Kidney (tissue), 14 donors: ENCODE results near the gene PCSK5. TPM values are rescaled to one million over a fixed set of nuclear protein-coding genes. Genes with fewer than 3 reads are reported as not detected.

Experiments used
- DNase-seq, 5 donors: peaks; one replicate each; pipeline ENCODE4 v3.0.0-alpha.2; 2013 to 2020
- FAIRE-seq: peaks from 2 replicates; lab custom pipeline; 2012; peaks lifted over from hg19 to GRCh38; lab: Jason Lieb, UNC
- H3K27ac ChIP-seq, 2 donors: one replicate each; pipeline ENCODE4 v1.7.0; 2013; ENCODE audit warnings: low read depth in 2 of 2, low read length in 2 of 2, inconsistent platforms in 1 of 2
- H3K27me3 ChIP-seq: one replicate; pipeline ENCODE4 v1.7.1; 2013; ENCODE audit warnings: low read length, inconsistent platforms; ENCODE audit not compliant: control insufficient read depth, insufficient read depth
- H3K36me3 ChIP-seq, 3 donors: one replicate each; pipeline versions ENCODE4 v1.7.0 to v1.7.1; 2013; ENCODE audit warnings: low read length in 3 of 3, control low read depth in 1 of 3, inconsistent platforms in 1 of 3; ENCODE audit not compliant: insufficient read depth in 3 of 3, control insufficient read depth in 2 of 3
- H3K4me1 ChIP-seq, 3 donors: one replicate each; pipeline versions ENCODE4 v1.7.0 to v1.7.1; 2013; ENCODE audit warnings: low read length in 3 of 3, inconsistent platforms in 1 of 3, low read depth in 1 of 3; ENCODE audit not compliant: control insufficient read depth in 2 of 3, insufficient read depth in 2 of 3
- H3K4me3 ChIP-seq, 3 donors: one replicate each; pipeline versions ENCODE4 v1.7.0 to v1.8.1; 2013; ENCODE audit warnings: low read length in 3 of 3, control low read depth in 1 of 3, inconsistent platforms in 1 of 3
- H3K9ac ChIP-seq, 3 donors: one replicate each; pipeline versions ENCODE4 v1.7.0 to v1.7.1; 2013; ENCODE audit warnings: low read length in 3 of 3, control low read depth in 1 of 3, inconsistent platforms in 1 of 3
- H3K9me3 ChIP-seq, 3 donors: one replicate each; pipeline versions ENCODE4 v1.7.0 to v1.7.1; 2013; ENCODE audit warnings: low read length in 3 of 3, control low read depth in 1 of 3, inconsistent platforms in 1 of 3; ENCODE audit not compliant: control insufficient read depth in 2 of 3, insufficient read depth in 1 of 3
- CTCF ChIP-seq: IDR thresholded peaks from 3 replicates; pipeline ENCODE4 v1.5.1; 2012; ENCODE audit warnings: mild to moderate bottlenecking, moderate library complexity, borderline replicate concordance; ENCODE audit not compliant: insufficient read depth; ENCODE audit errors: extremely low read depth
- intact Hi-C: fragments of 100-400 bp; cut with DNase I; formaldehyde crosslinking; loops from one replicate; pipeline ENCODE4 v1.11.1; 2022
- polyA plus RNA-seq: library from polyadenylated mRNA; stranded (reverse); fragments of 350-450 nt; fragmentation: Illumina TruSeq; extraction: RNeasy Lipid Tissue Mini Kit (QIAGEN cat#74804); gene quantifications from one replicate; pipeline ENCODE4 v1.2.3, GENCODE V29; 2014; ENCODE audit warnings: low read depth, low replicate concordance; ENCODE audit not compliant: insufficient read depth
- total RNA-seq: library from RNA; stranded (reverse); fragmentation: NEBNext Ultra II Directional; extraction: Animal tissue kit (Norgen Biotek cat#: 25700); gene quantifications from one replicate; pipeline ENCODE4 v1.2.1, GENCODE V29; 2021
- donor health status: control.
- donor health status: control.
- donor health status: control.
- donor health status: control.
- donor health status: control.
- donor health status: DM: yes; HTN: yes; CAD: no.
- donor health status: Normal renal cell carcinoma (clear cell type).

The PCSK5 gene
- total and polyA plus RNA-seq, 2 donors from 2014 or later = 1.6 to 14.7 TPM

DNA sequence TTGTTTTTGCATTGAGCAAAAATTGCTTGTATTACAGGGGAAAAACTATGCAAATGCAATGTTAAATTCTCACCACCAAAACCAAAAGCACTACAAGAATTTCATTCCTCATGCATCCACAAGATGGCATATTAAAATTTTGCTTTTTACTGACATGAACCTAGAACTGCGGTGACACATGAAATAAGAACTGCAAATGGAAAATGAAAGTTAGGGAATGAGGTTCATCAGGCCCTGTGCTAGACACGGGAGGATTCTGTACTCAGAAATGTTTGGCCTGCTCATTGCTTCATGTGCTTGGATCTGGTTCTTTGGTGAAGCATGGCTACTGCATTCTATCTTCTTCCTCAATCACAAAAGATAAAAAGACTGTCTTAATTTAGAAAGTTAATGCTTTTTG is 512.9 kb downstream of the PCSK5 start:
- intact Hi-C loops = no loop called here
- DNase-seq (peak in 2 of 5 donors; percentile 33 to 64), FAIRE-seq (peak; percentile 96)
- H3K27ac ChIP-seq = no peak overlapping the region
- H3K27me3 ChIP-seq = no peaks in the 10 kb centered on the region
- H3K4me3 ChIP-seq = peak overlapping the region in 1 of 3 donors; percentile 19
- H3K36me3 ChIP-seq = no peaks in the 10 kb centered on the region
- no peaks in the 10 kb centered on the region for H3K4me1 ChIP-seq
- H3K9me3 ChIP-seq = no peaks in the 10 kb centered on the region
- no peak overlapping the region for H3K9ac ChIP-seq
- TF ChIP-seq CTCF = peak; percentile 45

- H3K36me3 ChIP-seq = no peaks in the 10 kb centered on the region
- intact Hi-C loops = no loop called here
- H3K9me3 ChIP-seq = no peaks in the 10 kb centered on the region
- FAIRE-seq = no peak
- no peaks in the 10 kb centered on the region for H3K27me3 ChIP-seq
- H3K4me1 ChIP-seq = no peaks in the 10 kb centered on the region
- no peak overlapping the region for H3K9ac ChIP-seq
- no peak overlapping the region for H3K4me3 ChIP-seq
- no peak for DNase-seq
- no peak overlapping the region for H3K27ac ChIP-seq
- no peak for TF ChIP-seq CTCF
Measured at GRCh38 chr9:76404401-76404800, 513.9 kb downstream of the PCSK5 start.

- intact Hi-C loops = no loop called here
- Histone ChIP-seq H3K4me3 (no peak overlapping the region), H3K9ac (no peak overlapping the region), H3K9me3 (no peaks in the 10 kb centered on the region), H3K27me3 (no peaks in the 10 kb centered on the region), H3K4me1 (no peaks in the 10 kb centered on the region), H3K36me3 (no peaks in the 10 kb centered on the region), H3K27ac (no peak overlapping the region)
- FAIRE-seq = no peak
- no peak for TF ChIP-seq CTCF
- no peak for DNase-seq
Measured at GRCh38 chr9:76405340-76405739, 514.9 kb downstream of the PCSK5 start.

DNA sequence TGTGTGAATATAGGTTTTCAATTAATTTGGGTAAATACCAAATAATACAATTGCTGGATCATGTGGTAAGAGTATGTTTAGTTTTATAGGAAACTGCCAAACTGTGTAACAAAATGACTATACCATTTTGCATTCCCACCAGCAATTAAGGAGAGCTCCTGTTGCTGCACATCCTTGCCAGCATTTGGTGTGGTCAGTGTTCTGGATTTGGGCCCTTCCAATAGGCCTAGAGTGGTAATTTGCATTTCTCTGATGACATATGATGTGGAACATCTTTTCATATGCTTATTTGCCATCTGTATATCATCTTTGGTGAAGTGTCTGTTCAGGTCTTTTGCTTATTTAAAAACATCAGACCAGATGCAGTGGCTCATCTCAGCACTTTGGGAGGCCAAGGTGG is 515.4 kb downstream of the PCSK5 start:
- no peak for TF ChIP-seq CTCF
- H3K27me3 ChIP-seq = no peaks in the 10 kb centered on the region
- H3K4me1 ChIP-seq = no peaks in the 10 kb centered on the region
- no peak for FAIRE-seq
- no peaks in the 10 kb centered on the region for H3K36me3 ChIP-seq
- no peak for DNase-seq
- H3K9me3 ChIP-seq = no peaks in the 10 kb centered on the region
- H3K27ac ChIP-seq = no peak overlapping the region
- no peak overlapping the region for H3K4me3 ChIP-seq
- no peak overlapping the region for H3K9ac ChIP-seq
- intact Hi-C loops = no loop called here
